HFF-Myc (cell line): Measurements from ENCODE around the gene PIEZO2.

Experiments used
- DNase-seq: peaks from one replicate; pipeline ENCODE4 v3.0.0-alpha.2; 2011; ENCODE audit warnings: low read depth; ENCODE audit errors: extremely low read depth
- H3K4me3 ChIP-seq: replicated peaks from 2 replicates; pipeline ENCODE4 v1.5.1; 2011; ENCODE audit warnings: low read depth, mild to moderate bottlenecking, control low read depth, low read length
- TF ChIP-seq, protein P1 (sequence below): IDR thresholded peaks from 2 replicates; pipeline ENCODE4 v1.5.1; 2012; ENCODE audit warnings: mild to moderate bottlenecking, low read depth, low read length, control low read depth; ENCODE audit errors: missing control alignments

Gene PIEZO2

DNA sequence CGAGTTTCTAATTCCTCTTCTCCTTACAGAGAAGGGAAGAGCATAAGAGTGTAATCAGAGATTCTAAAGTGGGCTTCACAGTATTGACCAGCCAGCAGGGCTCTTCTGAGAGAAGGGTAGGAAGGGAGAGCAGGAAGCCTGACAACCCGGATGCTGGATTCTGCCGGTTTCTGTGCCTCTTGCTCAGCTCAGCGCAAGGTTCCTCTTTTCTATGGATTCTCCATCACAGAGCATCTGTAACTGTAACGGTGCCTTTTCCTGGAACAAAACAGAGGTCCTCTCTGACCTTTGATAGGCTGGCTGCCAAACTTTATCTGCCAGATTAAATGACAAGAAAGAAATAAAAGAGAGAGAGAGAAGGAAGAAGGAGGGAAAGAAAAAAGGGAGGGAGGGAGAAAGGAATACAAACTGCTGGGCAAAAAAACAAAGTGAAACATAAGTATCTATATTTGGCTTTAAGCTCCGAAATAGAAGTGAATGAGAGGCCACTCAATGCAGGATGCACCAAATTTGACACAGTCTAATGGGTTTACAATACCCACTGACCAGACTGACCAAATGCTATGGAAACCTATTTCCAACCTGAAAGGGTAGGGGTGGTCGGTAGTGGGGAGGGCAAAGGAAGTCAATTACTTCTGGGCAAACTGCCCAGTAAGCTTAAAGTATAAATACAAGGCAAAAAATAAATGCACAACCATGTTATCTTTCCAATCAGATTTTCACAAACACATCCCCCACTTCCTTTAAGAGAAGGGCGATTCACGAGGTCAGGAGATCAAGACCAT is 59.2 kb downstream of the PIEZO2 start:
- no peak overlapping the region for H3K4me3 ChIP-seq
- TF ChIP-seq, protein P1, sequence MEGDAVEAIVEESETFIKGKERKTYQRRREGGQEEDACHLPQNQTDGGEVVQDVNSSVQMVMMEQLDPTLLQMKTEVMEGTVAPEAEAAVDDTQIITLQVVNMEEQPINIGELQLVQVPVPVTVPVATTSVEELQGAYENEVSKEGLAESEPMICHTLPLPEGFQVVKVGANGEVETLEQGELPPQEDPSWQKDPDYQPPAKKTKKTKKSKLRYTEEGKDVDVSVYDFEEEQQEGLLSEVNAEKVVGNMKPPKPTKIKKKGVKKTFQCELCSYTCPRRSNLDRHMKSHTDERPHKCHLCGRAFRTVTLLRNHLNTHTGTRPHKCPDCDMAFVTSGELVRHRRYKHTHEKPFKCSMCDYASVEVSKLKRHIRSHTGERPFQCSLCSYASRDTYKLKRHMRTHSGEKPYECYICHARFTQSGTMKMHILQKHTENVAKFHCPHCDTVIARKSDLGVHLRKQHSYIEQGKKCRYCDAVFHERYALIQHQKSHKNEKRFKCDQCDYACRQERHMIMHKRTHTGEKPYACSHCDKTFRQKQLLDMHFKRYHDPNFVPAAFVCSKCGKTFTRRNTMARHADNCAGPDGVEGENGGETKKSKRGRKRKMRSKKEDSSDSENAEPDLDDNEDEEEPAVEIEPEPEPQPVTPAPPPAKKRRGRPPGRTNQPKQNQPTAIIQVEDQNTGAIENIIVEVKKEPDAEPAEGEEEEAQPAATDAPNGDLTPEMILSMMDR = no peak
- no peak for DNase-seq

DNA sequence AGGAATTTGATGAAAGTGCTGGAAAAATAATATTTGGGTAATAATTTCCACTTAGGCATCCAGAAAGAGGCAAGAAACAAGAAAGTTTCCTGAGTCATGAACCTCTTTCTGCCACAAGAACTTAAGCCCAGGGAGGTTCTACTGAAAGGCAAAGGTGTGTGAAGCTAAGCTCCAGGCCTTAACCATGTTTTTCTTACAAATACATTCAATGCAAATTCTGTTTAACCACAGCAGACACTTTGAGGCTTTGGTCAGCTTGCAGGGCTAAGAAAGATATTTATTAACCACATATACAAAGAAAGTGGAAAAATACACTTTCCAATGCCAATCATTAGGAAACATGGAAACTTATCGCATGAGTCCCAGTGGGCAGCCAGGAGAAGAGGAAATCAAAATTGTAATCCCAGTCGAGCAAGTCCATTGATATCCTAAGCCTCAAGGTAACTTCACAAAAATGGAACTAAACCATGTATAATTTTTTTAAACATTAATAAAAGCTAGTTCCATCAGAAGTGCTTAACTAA is 68.3 kb downstream of the PIEZO2 start:
- H3K4me3 ChIP-seq = no peak overlapping the region
- TF ChIP-seq, protein P1 = no peak
- DNase-seq = no peak

DNA sequence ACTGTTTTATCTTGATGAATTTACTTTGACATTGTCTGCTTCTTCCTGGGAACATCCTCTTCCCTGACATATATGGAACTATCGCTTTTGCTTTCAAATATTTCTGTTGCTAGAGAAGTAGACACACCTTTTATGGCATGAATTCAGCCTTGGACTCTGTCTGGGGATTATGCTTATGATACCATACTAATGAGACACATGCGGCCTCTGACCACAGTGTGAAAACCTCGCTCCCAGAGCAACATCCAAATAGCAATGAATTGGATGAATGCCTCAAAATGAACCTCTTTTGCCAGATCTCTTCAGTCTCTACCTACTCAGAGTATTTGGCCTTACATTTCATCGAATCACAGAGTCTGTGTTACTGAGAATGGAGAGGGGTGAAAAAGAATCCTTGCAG is 70.9 kb downstream of the PIEZO2 start:
- DNase-seq = no peak
- no peak overlapping the region for H3K4me3 ChIP-seq
- TF ChIP-seq, protein P1 = no peak

DNA sequence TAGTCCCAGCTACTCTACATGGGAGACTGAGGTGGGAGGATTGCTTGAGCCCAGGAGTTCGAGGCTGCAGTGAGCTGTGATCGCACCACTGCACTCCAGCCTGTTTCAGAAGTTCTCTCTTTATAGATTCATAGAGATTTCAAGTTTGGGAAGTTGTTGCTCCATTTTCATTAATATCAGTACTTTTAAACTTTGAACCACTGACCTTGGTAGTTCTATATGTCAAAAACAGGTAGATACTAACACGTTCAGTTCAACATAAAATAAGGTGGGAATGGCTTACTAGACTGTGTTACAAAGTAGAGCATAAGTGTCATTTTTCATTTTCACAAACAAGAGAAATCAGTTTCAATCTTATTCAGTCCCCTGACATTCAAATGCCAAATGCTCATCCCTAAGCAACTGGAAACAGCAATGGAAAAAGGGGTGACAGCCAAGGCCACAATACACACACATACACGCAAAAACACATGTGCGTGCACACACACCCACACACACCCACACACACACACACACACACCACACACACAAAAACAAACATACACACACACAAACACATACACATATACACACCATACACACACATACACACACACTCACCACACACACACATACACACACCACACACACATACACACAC is 71.7 kb downstream of the PIEZO2 start:
- TF ChIP-seq, protein P1 = no peak
- no peak overlapping the region for H3K4me3 ChIP-seq
- no peak for DNase-seq

DNA sequence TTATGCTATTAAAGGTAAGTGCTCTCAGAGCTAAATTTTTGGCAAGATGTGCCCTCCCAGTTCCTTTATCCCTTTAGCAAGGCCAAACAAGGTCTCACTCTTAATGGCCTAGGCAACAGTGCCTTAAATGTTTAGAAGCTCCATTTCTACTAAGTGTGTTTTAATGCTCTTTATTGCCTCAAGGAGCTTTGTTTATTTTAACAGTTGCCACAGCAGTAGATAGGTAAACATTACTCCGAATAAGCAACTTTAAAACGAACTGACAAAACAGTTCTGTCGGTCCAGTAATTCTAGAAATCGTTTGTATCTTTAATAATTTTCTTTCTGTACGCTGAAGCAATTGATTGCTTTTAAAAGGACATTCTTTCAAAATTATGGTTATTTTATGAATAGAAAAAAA is 74.5 kb downstream of the PIEZO2 start:
- DNase-seq = no peak
- H3K4me3 ChIP-seq = no peak overlapping the region
- TF ChIP-seq, protein P1 = no peak

DNA sequence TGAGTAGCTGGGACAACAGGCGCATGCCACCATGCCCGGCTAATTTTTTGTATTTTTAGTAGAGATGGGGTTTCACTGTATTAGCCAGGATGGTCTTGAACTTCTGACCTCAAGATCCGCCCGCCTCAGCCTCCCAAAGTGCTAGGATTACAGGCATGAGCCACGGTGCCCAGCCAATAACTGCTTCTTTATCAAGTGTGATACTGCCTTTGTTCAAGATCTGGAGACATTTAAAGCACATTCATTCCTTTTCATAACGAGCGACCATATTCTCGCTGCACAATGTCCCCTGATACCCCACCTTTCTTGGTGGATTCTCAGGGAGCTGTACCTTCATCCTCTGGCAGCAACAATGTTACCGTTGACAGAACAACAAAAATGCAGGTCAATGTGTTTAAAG is 75.4 kb downstream of the PIEZO2 start:
- DNase-seq = no peak
- TF ChIP-seq, protein P1 = no peak
- H3K4me3 ChIP-seq = no peak overlapping the region

DNA sequence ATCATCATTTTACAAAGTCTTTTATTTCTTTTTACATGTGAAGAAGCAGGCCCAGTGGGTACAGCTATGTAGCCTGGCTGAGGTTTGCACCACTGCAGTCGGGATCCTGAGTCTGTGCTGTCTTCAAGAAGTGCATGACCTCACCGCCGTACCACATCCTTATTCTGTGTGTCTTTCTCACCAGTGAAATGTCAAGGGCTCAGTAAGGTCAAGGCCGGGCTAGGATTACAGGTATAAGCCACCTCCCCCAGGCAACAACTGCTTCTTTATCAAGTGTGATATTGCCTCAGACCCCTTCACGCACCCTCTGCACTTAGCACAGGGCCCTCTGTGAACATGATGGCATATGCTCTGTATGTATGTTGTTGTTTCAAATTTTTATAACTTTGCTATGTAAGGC is 76.7 kb downstream of the PIEZO2 start:
- TF ChIP-seq, protein P1 = no peak
- no peak for DNase-seq
- H3K4me3 ChIP-seq = no peak overlapping the region
